NOMO-1 treated with DMSO at 0.1 percent for 48 hours (cell line): ENCODE data around the gene C12orf75.
"Not testable (repeated sequence)": the region's sequence is repeated elsewhere in the genome, so short reads cannot be mapped to it uniquely, and the experiment has no call there.

ENCODE experiments used
- DNase-seq: peaks from one replicate; lab custom pipeline; 2025; ENCODE audit not compliant: unreplicated experiment; lab: John Stamatoyannopoulos, UW

C12orf75 gene

GRCh38 chr12:105330283-105330930 is at the start of gene C12orf75:
TSS of gene C12orf75 (plus strand) at chr12:105330691. CDS start at chr12:105330892, 201 bp downstream.
- peak; percentile 74 for DNase-seq

DNA sequence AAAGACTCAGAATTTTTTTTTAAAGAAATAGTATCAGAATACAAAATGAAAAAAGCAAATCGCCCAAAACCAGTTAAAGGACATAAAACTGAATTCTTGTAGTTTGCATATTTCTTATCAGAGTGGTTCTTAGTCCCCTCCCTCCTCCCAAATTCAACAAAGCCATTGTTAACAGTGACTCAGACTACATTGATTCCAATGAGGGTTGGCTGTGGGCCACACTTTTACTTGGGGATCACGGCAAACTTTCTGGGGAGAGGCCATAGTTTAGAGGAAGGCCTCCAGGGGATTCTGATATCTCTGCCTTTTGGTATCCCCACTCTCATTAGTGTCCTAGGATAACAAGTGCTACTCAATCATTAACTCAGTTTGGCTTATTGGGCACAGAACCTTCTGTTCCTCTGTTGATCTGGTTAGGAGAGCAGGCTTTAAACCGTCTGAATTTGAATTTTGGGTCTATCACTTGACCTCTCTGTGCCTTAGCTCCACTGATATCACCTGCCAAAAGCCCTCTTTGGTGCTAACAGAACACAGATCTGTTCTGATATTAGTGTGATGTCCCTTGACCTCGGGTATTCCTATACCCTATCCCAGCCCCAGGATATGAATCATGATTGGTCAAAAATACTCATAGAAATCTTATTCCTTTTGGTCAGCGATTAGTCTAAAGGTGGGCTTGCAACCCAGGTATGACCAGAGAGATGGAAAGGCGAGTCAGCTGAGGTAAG is 49.4 kb upstream of the C12orf75 start:
- no peak for DNase-seq

- DNase-seq = no peak
Measured at GRCh38 chr12:105281694-105282049, 48.8 kb upstream of the C12orf75 start.

DNA sequence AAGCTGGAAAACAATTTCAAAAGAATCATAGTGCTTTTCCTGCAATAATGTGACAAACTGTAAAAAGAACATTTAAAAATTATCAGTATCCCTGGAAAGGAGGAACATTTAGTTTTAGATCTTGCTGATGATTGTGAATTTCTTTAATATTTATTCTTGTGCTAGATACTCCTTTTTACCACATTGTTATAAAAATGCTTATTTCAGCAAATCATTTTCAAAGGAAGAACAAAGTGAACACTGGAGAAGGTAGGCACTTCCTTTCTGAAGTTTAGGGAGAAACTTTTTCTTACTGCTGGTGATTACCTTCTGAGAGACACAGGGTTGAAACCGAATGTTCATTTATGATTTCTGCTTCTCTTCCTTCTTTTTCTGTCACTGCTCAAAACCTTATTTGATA is 45.1 kb upstream of the C12orf75 start:
- no peak for DNase-seq

- no peak for DNase-seq
Measured at GRCh38 chr12:105287408-105287807, 43.1 kb upstream of the C12orf75 start.

- DNase-seq = no peak
Measured at GRCh38 chr12:105288311-105288996, 42.0 kb upstream of the C12orf75 start.

- peak; percentile 74 for DNase-seq
Measured at GRCh38 chr12:105289114-105289904, 41.2 kb upstream of the C12orf75 start.

GRCh38 chr12:105291531-105291930 is 39.0 kb upstream of the C12orf75 start:
- DNase-seq = no peak

DNA sequence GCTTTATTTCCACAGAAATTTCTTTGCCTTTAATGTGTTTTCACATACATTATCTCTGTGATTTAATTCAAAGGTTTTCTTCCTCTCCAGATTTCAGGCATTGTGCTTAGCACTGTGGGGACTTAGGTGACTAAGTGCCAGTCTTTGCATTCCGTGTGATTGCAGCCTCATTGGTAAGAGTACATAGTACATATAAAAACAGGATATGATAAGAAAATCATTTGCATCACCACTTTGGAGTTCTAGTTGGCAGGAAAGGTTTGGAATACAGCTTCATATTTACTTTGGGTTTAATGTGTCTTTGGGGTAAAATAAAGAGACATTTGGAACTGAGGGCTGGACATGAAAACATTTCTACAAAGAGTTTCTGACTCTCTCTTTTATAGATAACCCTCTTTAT is 37.8 kb upstream of the C12orf75 start:
- DNase-seq = no peak

- DNase-seq = no peak
Measured at GRCh38 chr12:105293187-105293586, 37.3 kb upstream of the C12orf75 start.

DNA sequence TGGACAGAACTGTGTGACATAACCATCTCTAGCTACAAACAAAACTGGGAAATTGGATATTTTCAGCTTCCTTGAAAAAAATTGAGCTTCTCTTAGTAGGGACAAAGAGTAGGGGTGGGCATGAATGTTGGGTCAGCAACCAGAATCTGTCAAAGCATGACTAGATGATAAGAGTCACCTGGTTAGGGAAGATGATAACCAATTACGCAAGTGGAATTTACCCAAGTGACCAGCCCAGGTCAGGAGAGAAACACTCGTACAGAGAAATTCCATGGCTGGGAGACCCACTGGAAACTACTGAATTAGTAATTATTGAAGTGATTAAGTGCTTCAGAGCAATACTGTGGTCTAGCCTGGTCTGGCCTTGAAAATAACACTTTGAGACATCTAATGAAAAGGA is 36.3 kb upstream of the C12orf75 start:
- DNase-seq = no peak

- no peak for DNase-seq
Measured at GRCh38 chr12:105294886-105295479, 35.5 kb upstream of the C12orf75 start.

DNA sequence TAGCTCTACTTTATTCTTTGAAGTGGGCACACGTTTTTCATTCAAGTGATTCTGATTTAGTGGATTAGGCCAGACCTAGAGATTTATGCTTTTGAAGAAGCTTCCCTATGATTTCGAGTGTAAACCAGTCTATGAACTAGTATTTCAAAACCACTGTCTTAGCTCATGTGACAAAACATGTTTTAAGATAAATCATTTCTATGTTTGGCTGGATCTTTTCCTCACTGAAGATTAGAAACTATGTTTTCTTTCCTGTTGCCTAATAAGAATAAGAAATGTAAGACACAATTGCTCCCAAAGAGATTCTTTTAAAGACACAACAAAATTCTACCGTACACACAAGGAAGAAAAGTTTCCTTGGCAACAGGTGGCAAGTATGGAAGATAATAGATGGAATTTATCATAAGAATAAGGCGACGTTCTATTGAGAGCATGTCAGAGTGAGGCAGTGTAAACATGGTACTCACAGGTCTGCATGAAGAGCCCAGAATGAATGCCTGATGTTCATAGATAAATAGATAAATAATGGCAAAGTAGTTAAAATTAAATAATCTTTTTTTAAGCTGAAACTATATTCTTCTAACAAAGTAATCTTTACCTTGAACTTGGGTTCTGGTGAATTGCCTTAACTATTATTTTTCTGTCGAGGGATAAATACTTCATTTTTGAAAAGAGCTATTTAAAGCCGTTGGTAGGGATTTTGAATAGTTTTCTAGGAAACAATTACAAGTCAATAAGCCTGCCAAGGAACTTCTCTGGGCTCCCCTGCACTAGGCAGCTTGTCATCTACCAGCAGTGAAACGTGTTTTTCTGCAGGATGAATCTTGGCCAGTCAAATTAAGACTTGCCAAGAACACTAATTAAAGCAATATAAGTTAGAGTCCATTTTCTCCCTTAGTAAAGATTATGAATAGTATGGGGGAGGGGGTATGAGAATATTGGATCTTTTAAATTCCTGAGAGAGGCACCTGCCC is 34.1 kb upstream of the C12orf75 start:
- no peak for DNase-seq

GRCh38 chr12:105300883-105301282 is 29.6 kb upstream of the C12orf75 start:
- no peak for DNase-seq

- DNase-seq = no peak
Measured at GRCh38 chr12:105301696-105302095, 28.8 kb upstream of the C12orf75 start.

GRCh38 chr12:105302986-105303385 is 27.5 kb upstream of the C12orf75 start:
- not testable (repeated sequence) for DNase-seq

GRCh38 chr12:105304626-105305025 is 25.9 kb upstream of the C12orf75 start:
- DNase-seq = not testable (repeated sequence)

DNA sequence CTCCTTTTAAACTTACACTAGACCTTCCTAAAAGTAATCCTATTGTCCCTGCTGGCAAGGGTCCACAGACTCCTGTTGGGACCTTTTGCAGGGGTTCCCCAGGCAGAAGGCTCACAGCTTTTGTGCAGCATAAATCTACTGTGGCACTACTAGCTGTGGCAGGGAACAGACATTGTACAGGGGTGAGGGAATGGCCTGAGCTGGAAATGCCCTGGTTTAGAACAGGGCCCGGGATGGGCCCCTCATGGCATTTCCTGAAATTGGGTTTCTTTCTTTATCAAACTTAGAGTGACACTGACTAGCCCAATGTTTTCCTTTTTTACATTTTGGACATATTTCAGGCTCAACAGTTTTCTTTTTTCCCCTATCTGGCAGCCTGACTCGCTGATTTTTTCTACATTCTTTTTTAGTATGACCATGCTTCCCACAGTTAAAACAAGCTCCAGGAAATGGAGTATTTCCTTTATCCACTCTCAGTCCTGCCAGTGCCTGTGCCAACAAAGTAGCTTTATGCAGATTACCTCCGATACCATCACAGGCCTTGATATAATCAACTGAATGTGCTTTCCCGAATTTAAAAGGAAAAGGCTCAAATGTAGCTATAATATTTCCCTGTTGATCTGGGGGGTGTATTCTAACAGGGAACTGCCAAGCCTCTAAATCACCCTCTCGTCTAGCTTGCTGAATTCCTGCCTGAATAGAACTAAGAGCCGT is 22.7 kb upstream of the C12orf75 start:
- not testable (repeated sequence) for DNase-seq

- DNase-seq = not testable (repeated sequence)
Measured at GRCh38 chr12:105308839-105309238, 21.7 kb upstream of the C12orf75 start.
